NCI-H128 (cell line): Measurements from ENCODE around the gene ANKRA2.
A peak's percentile ranks its signal among the peaks of the same experiment; 100 is the strongest.
"Not testable (repeated sequence)": the region's sequence is repeated elsewhere in the genome, so short reads cannot be mapped to it uniquely, and the experiment has no call there.

Source experiments
- DNase-seq: peaks from one replicate; lab custom pipeline; 2025; ENCODE audit not compliant: unreplicated experiment; lab: John Stamatoyannopoulos, UW

ANKRA2 gene

DNA sequence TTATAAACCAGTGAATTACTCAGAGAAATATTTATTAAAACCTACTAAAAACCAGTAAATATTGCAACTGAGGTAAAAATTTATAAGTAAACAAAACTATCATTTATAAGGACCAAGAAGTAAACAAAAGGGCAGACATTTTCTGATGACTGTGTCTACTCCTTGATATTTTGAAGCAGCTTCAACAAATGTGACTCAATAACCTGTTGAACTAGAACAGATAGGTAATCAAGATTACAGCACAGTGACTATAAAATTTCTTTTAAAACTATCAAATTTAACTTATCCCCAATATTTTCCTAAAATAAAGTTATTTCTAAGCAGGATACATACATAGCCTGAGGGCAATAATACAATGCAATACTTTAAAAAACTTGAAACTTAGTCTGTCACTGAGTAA is 12.8 kb downstream of the ANKRA2 start:
- DNase-seq, result no peak

DNA sequence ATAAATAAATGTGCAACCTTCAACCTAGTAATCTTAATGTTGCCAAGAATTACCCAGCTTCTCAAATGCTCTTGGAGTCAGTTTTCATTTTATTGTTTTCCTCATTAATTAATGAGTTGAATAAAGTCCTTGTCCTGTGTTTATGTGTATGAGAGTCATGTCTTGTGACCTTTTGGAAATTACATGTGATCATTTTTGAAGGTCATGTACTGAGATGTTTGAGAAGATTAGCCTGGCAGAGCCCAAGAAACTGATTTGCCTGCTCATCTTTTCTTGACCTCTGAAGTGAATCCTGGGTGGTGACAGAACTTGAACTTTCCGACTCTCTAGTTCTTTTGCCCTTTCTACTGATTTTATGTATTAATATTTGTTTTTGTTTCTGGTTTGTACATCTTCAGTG is 15.4 kb downstream of the ANKRA2 start:
- no peak for DNase-seq

DNA sequence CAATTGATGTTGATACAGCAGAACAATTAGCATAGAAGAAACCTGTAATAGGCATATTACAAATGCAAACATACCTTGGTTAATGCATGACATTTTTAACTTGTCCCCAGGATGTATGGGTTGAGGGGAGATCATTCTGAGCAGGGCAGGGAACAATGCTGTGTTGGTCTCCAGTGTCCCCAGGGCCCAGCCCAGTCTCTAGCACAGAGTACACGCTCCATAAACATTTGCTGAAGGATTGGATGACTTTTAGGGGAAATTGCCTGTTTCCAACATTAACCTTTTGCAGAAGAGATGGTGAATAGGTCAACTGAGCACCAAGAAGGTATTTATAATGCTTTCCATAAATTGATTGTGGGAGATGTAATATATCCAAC is 20.0 kb downstream of the ANKRA2 start:
- no peak for DNase-seq

DNA sequence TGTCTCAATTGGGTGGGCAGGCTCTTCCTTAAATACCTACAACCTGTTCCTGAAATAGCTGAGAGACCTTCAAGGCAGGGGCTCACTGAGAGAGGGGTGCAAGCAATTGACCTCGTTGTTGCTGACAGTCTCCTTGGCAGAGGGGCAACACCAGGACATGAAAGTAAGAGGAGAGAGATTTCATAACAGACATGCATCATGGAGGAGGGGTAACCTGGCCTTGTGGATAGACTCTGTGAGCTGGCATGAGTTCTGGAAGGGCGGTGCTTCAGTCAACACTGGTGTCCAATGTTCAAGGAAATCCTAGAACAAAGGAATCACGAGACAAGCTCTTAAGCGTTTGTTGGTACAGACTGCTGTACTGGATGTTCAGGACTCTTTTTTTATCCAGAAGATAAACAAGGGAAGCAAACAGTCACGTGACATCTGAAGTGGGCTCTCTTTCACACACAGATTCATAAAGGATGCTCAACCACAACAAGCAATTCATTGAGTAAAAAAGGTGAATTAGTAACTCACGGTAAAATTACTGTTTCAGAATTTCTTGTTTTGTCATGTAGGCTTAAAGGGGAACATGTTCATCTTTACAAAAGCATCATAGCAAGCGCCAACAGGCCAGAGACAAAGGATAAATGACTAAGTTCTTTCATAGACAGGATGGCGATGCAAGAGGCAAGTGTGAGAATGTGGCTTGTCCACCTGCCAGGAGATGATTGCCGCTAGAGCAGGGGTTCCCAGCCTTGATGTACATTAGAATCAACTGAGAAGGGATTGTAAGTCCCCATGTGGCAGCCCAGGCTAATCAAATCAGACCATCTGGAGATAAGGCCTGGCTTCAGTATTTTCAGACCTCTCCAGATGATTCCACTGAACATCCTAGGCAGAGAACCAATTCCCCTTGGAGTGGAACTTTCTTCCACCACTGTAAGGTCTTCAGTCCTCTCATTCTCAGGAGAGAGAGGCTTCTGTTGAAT is 20.7 kb downstream of the ANKRA2 start:
- peak; percentile 32 for DNase-seq

DNA sequence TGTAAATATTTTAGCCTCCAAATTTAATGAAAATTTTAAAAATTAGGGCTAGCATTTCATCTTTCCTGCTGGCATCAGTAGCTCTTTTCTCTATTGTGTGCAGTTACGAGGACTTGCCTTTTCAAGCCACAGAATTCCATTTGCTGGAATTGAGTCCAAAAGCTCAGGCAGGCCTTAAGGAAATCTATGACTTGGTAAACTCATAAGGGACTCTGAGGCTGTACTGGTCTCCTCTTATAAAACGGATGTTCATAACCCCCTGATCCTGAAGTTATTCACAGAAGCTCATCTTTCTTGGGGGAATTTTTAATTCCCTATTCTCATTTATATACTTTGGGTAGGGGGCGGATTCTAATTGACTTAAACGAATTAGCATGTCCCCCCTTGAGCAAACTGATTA is 23.4 kb downstream of the ANKRA2 start:
- DNase-seq, result no peak

DNA sequence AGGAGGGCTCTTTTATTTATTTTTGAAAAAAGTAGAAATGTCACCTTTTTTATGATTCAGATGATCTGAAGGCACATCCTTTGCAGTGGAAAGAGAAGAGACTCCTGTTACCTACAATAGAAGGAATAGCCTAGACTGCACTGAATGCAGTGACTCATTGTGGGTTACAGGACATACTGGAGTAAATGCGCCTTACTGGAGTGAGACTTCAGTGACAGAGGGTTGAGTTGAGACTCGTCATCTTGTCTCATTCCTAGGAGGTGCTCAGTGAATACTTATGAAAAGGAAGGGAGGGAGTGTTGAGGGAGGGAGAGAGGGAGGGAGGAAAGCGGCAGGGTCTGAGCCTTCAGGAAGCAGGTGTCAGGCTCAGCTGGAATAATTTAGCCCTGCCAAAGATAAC is 25.2 kb downstream of the ANKRA2 start:
- no peak for DNase-seq

DNA sequence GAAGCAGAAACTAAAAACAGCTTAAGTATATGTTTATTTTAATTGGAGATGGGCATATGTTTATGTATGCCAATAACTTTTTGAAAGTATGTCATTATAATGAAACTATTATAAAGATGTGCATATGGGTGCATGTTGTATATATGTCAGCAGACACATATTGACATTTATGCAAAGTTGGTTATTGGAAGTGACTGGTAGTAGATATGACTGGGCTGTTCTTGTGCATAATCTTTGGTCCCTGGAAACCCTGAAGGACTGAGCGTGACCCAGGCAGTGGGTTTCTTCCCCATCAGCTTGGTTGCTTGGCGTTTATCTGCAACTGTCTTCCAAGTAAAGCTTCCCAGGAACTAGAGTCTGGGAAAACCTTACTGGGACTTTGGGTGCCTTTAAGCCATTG is 25.7 kb downstream of the ANKRA2 start:
- DNase-seq, result no peak

DNA sequence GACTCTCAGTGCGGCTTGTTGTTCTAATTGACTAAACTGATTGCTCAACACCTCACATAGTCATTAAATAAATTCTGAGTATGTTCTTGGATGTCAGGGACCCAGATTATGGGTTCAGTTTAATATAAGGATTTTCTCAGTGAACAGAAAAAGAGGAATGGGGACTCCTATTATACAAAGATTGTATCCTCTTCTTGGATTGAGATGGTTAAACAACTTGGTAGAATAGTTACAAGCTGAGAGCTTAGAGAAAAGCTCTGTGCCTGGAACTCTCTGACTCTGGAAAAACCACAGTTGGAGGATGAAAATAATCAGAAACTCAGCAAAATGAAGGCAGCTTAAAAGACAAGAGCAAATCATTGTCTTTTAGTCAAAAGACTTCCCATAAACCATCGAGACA is 30.5 kb downstream of the ANKRA2 start:
- no peak for DNase-seq

DNA sequence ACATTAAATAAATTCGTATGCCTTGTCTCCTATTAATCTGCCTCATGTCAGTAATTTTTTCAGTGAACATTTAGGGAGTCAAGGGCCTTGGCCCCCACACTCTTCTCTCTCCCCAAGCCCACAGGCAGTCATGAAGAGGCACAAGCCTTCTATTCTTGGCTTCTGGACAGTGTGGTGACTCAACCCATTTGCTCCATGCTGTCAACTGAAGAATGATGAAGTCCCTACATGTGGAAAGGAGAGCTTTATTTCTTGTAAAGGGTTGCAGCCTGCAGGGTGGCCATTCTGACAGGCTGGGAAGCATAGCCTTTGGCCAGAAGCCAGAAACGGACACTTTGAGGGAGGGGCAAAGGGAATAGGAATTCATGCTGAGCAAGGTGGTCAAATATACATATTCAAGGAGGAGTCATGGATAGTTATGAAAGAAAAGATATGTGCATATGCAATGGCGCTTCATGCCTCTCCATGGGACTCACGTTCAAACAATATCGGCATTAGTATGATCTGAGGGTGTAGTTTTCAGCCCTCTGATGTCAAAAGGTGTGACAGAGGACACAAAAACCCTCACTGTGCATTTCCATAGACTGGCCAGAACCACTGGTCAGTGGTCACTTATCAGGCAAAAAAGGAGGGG is 31.3 kb downstream of the ANKRA2 start:
- no peak for DNase-seq

DNA sequence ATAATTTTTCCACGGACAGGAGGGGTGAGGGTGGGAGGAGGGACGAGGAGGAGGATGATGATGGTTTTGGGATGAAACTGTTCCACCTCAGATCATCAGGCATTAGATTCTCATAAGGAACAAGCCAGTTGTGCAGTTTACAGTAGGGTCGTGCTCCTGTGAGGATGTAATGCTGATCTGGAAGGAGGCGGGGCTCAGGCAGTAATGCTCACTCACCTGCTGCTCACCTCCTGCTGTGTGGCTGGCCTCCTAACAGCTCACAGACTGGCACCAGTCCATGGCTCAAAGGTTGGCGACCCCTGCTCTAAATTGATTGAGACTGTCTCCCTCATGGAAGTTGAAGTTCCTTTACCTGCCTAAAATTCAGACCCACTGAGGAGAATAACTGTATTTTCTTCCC is 33.2 kb downstream of the ANKRA2 start:
- no peak for DNase-seq

DNA sequence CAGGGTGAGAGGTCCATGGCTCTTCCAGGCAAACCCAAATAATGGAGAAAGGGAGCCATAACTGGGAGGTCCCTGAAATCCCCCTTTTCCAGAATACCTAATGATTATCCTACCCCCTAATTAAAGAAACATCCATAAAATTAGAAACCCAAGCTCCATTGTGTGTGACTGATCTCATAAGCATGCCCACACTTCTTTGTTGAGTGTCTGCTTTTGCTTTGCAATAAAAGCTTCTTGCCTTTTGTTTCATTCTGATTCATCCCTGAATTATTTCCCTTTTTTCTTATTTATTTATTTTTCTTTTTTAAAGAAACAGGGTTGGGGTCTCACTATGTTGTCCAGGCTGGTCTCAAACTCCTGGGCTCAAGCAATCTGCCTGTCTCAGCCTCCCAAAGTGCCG is 34.1 kb downstream of the ANKRA2 start:
- no peak for DNase-seq

DNA sequence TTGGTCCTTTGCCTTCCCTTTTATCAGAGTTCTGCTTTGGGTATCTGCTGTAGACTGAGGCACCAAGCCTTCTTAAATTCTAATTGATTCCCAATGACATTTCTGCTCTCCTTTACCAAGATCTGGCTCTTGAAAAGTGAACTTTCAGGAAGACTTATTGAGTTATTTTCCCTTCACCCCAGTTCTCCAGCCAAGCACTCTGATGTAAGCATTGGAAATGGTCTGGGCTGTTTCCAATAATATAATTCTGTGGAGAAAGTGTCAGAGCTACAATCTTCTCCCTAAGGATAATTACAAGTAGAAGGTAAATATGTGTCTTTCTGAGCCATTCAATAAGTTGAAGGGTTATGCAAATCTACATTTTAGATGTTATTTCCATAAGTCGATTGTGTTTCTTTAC is 36.4 kb downstream of the ANKRA2 start:
- DNase-seq, result no peak

DNA sequence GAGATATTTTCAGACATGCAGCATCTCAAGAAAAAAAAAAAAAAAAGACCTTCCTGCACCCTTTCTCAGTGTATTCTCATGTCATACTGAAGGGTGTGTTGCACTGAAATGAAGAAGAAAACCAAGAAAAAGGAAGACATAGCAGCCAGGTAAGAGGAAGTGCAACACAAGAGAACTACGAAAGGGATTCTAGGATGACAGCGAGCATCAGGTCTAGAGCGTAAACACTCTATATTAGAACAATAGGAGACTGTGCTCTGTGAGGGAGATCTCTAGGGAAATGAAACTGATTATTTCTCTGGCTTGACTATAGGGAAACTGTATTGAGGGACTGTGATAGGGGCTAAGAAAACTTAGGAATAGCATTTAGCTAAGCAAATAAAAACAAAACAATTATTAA is 37.2 kb downstream of the ANKRA2 start:
- no peak for DNase-seq

DNA sequence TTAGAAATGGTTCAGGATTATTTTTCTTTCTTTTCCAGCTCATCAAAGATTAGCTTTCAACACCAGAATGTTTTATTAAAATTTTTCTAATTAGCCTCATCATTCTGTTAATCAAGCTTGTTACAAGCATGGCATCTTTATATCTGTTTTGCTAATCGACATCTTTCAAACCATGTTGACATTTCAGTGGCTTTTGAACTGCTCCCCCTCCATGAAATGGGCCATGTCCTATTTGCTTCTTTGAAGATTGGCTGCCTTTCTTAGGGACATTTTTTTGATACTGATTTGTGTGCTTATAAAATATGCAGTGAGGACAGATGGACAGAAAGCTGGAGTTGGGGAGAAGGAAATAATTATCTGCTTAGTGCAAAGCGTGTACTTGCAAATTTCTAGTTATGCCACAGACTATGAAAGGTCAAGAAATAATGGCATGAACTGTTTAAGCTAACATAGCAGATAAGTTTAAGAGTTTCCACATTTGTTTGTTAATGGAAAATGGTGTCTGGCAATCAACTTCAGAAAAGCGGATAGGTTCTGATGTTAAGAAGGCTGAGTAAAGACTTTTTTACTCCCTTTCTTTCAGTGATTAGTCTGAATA is 39.7 kb downstream of the ANKRA2 start:
- DNase-seq, result no peak

DNA sequence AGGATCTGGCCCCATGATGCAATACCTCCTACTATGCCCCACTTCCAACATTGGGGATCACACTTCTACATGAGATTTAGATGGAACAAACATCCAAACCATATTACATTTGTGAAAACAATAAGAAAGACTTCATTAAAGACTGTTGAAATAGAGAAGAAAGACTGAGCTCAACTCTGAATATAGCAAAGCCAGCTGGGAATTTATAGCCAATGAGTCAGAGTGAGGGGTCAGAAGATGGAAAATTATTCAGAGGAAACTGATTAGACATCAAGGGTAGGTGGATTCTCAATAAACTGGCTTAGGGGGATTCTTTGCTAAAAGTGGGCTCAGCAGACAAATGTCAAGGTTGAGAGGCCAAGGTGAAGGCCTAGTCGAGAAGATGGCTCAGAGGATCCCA is 41.6 kb downstream of the ANKRA2 start:
- DNase-seq, result no peak

DNA sequence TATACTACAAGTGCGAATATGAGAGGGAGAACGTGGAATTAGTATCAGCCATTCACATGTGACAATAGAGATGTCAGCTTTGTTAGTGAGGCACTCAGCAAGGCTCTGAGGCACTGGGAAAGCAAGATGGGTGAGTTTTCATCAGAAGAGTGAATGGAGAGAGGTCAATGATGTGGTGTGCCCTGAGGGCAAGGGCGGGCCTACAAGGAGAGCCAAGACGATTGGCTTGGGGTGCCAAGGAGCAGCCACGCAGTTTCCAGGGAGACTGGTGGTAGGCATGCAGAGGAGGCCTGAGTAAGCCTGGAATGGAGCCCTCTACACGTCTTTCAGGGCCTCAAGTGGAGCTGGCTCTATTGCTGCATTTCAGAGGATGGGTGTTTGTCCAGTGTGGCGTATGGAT is 42.5 kb downstream of the ANKRA2 start:
- DNase-seq, result no peak

DNA sequence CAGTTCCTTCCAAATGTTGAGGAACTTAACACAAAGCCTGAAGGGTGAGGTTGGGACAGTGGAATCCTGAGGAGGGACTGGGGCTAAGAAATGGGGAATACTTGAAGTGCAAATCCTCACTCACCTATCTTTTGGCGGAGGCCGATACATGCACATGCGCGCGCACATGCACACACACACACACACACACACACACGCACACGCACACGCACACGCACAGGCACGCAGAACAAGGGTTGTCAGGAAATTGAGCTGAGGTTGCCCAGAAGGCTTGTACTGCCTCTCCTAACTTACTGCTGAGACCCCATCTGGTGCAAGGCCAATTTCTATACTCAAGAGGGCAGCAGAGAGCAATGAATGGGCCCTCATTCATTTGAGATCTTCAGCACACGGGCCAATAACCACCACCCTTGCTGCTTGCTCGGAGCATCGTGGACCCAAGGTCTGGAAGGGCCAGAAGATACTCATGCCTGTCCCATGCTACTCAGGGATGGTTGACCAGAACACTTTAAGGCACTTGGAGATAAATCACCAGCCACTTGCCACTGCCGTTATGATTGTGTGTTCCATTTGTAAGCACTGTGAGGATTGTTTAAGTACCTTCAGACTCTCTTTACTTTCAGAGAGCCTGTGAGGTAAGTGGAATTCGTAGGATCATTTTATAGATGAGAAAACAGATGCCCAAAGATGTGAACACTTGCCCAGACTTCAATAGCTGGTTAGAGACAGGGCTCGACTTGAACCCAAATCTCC is 45.7 kb downstream of the ANKRA2 start:
- peak; percentile 72 for DNase-seq

DNA sequence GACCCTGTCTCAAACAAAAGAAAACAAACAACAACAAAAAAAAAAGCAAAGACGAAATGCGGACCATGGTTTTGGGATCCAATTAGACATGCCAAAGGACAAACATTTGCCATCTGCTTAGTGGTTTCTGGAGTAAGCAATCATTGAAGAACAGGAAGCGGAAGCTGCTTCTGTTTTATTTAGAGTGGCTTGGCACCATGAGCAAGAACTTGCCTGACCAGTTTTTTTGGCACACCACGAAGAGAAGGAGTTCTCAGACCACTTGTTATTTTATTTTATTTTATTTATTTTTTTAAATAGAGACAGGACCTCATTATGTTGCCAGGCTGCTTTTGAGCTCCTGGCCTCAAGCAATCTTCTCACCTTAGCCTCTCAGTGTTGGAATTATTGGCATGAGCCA is 50.2 kb downstream of the ANKRA2 start:
- DNase-seq, result no peak

DNA sequence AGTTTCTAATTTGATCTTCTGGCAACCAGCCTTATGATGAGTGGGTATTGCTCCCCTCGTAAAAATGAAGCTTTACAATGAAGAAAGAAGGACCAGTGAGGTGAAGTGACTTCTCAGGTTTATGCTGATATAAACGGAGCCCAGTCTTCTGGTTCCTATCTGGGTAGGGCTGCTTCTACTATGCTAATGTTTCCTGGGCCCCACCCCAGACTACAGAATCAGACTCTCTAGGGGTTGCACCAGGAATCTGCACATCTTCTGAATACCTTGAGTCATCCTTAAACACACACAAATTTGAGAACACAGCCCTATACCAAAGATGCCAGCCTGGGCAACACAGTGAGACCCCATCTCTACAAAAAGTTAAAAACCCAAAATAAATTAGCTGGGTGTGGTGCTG is 51.0 kb downstream of the ANKRA2 start:
- DNase-seq, result no peak

DNA sequence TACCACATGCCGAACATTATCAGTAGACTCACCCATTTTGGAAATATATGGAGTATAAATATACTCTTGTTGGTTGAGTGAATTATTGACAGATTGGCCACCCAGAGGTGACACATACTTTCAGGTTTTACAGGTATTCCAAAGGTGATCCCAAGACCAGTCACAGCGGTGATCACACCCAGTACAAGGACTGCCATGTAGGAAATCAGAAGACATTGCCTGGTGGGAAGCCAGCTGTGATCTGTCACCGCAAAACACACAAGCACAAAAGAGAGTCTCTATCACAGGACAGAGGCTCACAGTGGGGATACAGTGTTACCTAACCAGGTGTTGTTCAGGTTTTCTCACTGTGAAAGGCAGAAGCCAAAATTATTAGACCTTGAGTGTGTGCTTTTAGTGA is 51.4 kb downstream of the ANKRA2 start:
- no peak for DNase-seq

DNA sequence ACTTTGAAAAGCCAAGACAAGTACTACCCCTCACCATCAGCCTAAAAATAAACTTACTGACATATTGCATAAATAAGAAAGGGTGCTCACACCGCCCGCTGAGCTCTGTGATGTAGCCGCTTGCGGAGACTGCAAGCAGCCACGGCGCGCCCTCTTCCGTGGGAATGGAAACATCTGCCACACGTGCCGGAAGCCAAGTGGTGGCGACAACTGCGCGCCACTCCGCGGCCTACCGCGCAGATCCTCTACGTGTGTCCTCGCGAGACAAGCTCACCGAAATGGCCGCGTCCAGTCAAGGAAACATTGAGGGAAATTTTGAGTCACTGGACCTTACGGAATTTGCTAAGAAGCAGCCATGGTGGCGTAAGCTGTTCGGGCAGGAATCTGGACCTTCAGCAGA is 56.9 kb downstream of the ANKRA2 start:
- DNase-seq, result not testable (repeated sequence)

DNA sequence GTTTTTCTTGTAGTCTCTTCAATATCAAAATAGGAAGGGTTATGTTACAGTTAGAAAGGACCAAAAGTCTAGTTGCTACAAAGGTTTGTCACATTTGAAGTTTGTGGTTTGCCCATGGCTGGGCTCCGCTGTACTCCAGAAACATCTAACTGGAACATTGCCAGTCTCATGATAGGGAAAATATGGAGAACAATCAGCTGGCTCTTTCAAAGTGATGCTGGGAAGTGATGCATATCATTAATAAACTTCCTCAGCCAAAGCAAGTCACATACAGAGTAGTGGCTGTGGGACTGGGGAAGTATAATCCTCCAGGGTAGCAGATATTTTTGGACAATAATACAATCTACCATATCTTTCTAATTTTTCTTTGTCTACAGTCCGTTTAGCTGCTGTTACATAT is 58.4 kb downstream of the ANKRA2 start:
- DNase-seq, result no peak
